Peyer's patch (tissue), 4 donors: ENCODE measurements around the gene LUC7L. TPM values are rescaled to one million over a fixed set of nuclear protein-coding genes. Genes with fewer than 3 reads are reported as not detected.
A peak's percentile ranks its signal among the peaks of the same experiment; 100 is the strongest.

Source experiments
- DNase-seq, 3 donors: peaks; one replicate each; pipeline ENCODE4 v3.0.0-alpha.2; 2017 to 2019
- H3K27ac ChIP-seq, 4 donors: fragments of 200-600 bp; sonication (generic); one replicate each; pipeline ENCODE4 v1.5.1; 2016 to 2019
- H3K27me3 ChIP-seq, 2 donors: fragments of 200-600 bp; sonication (generic); one replicate each; pipeline ENCODE4 v1.5.1; 2019
- H3K36me3 ChIP-seq, 3 donors: fragments of 200-600 bp; sonication (generic); one replicate each; pipeline ENCODE4 v1.5.1; 2016 to 2019
- H3K4me1 ChIP-seq, 4 donors: fragments of 200-600 bp; sonication (generic); one replicate each; pipeline ENCODE4 v1.5.1; 2016 to 2019
- H3K4me3 ChIP-seq, 4 donors: fragments of 200-600 bp; sonication (generic); 1 replicate in 3 of 4; 2 replicates in 1 of 4; pipeline ENCODE4 v1.5.1; 2016 to 2019; ENCODE audit warnings: mild to moderate bottlenecking in 1 of 4
- H3K9me3 ChIP-seq, 4 donors: fragments of 200-600 bp; sonication (generic); one replicate each; pipeline ENCODE4 v1.5.1; 2016 to 2019; ENCODE audit warnings: mild to moderate bottlenecking in 1 of 4
- CTCF ChIP-seq, 6 experiments: fragments of 450-650 bp in 4 of 6; fragments of 200-600 bp in 2 of 6; sonication (generic) in 1 of 6; IDR thresholded peaks; one replicate each; pipeline ENCODE4 v1.5.1; 2017 to 2019; ENCODE audit warnings: antibody characterized with exemption in 6 of 6, mild to moderate bottlenecking in 3 of 6, moderate library complexity in 1 of 6
- POLR2A ChIP-seq, 2 donors: fragments of 450-650 bp; IDR thresholded peaks; one replicate each; pipeline ENCODE4 v1.5.1; 2017; ENCODE audit warnings: antibody characterized with exemption in 2 of 2, mild to moderate bottlenecking in 2 of 2, moderate library complexity in 2 of 2
- total RNA-seq, 4 donors: library from RNA; depleted of rRNA; stranded (reverse); fragments of >200 nt; gene quantifications; one replicate each; pipeline ENCODE4 v1.1.0, GENCODE V29; 2016

The LUC7L gene
- total RNA-seq, 4 donors from 2014 or later, result 87.6 to 440 (median 156) TPM

GRCh38 chr16:273547-274421 is 44.5 kb upstream of the LUC7L start:
- no peaks in the 10 kb centered on the region for H3K9me3 ChIP-seq
- no peaks in the 10 kb centered on the region for H3K27me3 ChIP-seq
- H3K36me3 ChIP-seq, result no peaks in the 10 kb centered on the region
- peak overlapping the region in 2 of 4 donors; percentile 32 to 72 for H3K27ac ChIP-seq
- peak in 2 of 3 donors; percentile 83 to 86 for DNase-seq
- TF ChIP-seq CTCF (IDR thresholded peaks at IDR 0.05) (no peak), POLR2A (IDR thresholded peaks at IDR 0.05) (no peak)
- H3K4me1 ChIP-seq, result peaks cover 0 to 28% (median 7%) of the 10 kb centered on the region in 4 donors
- no peak overlapping the region for H3K4me3 ChIP-seq

- H3K4me1 ChIP-seq, result peaks cover 0 to 29% (median 7%) of the 10 kb centered on the region in 4 donors
- no peaks in the 10 kb centered on the region for H3K27me3 ChIP-seq
- H3K27ac ChIP-seq, result peak overlapping the region in 2 of 4 donors; percentile 32 to 72
Observed at GRCh38 chr16:272633-273546, 43.6 kb upstream of the LUC7L start.

DNA sequence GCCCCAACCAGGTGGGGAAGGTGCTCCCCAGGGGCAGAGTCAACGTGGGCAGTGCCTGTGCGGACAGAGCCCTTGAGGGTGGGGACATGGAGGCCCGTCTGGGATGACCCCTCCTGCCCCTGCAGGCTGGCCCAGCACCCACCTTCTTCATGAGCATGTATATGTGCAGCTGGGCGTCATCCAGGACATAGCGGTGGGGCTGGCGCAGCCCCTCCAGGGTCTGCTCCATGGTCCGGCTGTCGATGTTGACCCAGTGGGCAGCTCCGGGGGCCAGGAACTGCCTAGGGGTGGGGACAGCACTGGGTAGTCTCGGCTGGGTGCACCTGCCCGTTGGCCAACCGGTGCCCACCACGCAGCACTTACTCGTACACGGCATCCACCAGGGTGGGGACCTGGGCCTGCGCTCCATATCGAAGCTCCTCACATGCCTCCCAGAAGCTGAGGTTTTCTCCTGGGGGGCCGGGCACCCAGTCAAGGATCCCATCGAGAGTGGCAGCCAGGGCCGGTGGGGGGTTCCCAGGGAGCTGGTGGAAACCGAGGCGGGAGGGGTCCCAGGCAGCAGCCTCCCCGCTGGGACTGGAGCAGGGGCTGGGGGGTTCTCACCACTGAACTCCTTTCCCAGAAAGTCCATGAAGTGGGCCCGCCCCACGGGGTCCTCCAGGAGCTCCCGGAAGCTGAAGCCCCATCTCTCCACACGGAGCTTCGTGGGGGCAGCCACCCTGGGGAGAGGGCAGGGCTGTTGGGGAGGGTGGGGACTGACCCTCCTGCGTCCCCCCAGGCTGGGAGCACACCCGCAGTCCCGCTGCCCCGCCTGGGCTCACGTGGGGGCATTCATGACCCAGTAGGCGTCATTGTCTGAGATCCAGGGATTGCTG is 41.4 kb upstream of the LUC7L start:
- Histone ChIP-seq H3K27ac (peak overlapping the region in 1 of 4 donors; percentile 90), H3K27me3 (no peaks in the 10 kb centered on the region), H3K36me3 (no peaks in the 10 kb centered on the region), H3K4me1 (peaks cover 0 to 44% (median 7%) of the 10 kb centered on the region in 4 donors), H3K4me3 (peak overlapping the region in 2 of 4 donors; percentile 7 to 61), H3K9me3 (no peaks in the 10 kb centered on the region)
- TF ChIP-seq CTCF (IDR thresholded peaks at IDR 0.05), result no peak
- no peak for TF ChIP-seq POLR2A (IDR thresholded peaks at IDR 0.05)
- DNase-seq, result peak in 1 of 3 donors; percentile 45

More at GRCh38 chr16:272633-273546, 43.6 kb upstream of the LUC7L start:
- Histone ChIP-seq H3K9me3 (no peaks in the 10 kb centered on the region), H3K36me3 (no peaks in the 10 kb centered on the region), H3K4me3 (no peak overlapping the region)
- TF ChIP-seq POLR2A (IDR thresholded peaks at IDR 0.05) (no peak), CTCF (IDR thresholded peaks at IDR 0.05) (peak in 2 of 6 experiments; percentile 4 to 9)
- DNase-seq, result no peak

DNA sequence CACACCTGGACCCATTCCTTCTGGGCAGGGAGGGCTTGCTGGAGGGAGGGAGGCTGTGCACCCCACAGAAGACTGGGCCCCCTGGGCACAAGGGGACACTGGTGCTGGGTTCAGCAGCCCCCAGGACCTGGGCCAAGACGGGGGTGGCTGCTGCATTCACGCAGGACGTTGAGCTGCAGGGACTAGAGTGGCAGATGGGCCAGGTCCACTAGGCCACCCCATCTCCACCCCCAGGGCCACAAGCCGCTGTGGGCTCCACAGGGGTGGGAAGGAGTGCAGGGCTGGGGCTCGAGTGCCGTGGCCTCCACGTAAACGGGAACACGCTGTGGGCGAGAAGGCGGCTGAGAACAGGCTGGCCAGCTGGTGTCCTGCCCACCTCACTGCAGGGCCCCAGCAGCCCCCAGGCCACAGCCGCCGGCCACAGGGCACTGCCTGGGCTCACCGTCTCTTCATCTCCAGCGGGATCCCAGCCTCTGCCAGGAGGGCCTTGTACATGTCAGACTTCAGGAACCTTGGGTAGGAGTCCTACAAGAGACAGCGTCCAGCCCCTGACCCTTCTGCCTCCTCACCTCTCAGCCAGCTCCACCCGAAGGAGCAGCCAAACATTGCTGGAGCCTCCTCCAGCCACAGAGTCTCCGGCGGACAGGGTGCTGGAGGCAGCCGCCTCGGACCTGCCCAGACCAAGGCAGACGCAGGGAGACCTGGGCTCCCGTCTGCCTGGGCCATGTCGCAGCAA is 40.0 kb upstream of the LUC7L start:
- Histone ChIP-seq H3K36me3 (peaks cover 0 to 10% (median 0%) of the 10 kb centered on the region in 3 donors), H3K9me3 (no peaks in the 10 kb centered on the region), H3K4me1 (peaks cover 0 to 35% (median 0%) of the 10 kb centered on the region in 4 donors), H3K27ac (peak overlapping the region in 3 of 4 donors; percentile 57 to 90 (median 84)), H3K4me3 (peak overlapping the region in 2 of 4 donors; percentile 43 to 61), H3K27me3 (no peaks in the 10 kb centered on the region)
- no peak for DNase-seq
- TF ChIP-seq POLR2A (IDR thresholded peaks at IDR 0.05) (no peak), CTCF (IDR thresholded peaks at IDR 0.05) (no peak)
